SK-N-SH (cell line): ENCODE results near the gene GALNT16. TPM values are rescaled to one million over a fixed set of nuclear protein-coding genes. Genes with fewer than 3 reads are reported as not detected.

Experiments used
- CTCF ChIA-PET: fragments of 300-600, 350-600 bp; formaldehyde crosslinking; extraction: SDS; loops from one replicate; lab custom pipeline; 2021; lab: Yijun Ruan, JAX
- POLR2A ChIA-PET: fragments of 350-600 bp; sonication (Branson Sonifier 250); formaldehyde crosslinking; extraction: SDS; loops from one replicate; lab custom pipeline; 2020; ENCODE audit warnings: antibody characterized with exemption, inconsistent platforms; lab: Yijun Ruan, JAX
- DNase-seq: peaks from one replicate; pipeline ENCODE4 v3.0.0; 2012
- H2AFZ ChIP-seq: fragments of 200-600 bp; sonication (generic); 2 replicates; pipeline ENCODE4 v1.8.1; 2016; ENCODE audit warnings: antibody characterized with exemption, mild to moderate bottlenecking, low read depth
- H3F3A ChIP-seq: fragments of 200-600 bp; sonication (generic); replicated peaks from 2 replicates; pipeline ENCODE3; 2016; ENCODE audit warnings: antibody characterized with exemption, mild to moderate bottlenecking; ENCODE audit not compliant: insufficient read depth
- H3K27ac ChIP-seq, 2 experiments: fragments of 200-500 bp in 1 of 2; fragments of 200-600 bp in 1 of 2; sonication (Bioruptor generic) in 1 of 2; sonication (generic), shearing (Covaris generic) in 1 of 2; 2 replicates each; pipeline versions ENCODE4 v1.5.1 to v1.6.1; 2014 to 2016; ENCODE audit warnings: low read depth in 2 of 2, inconsistent platforms in 1 of 2, low read length in 1 of 2, mild to moderate bottlenecking in 1 of 2, mixed read lengths in 1 of 2
- H3K27me3 ChIP-seq: fragments of 200-600 bp; sonication (generic), shearing (Covaris generic); 2 replicates; pipeline ENCODE4 v1.6.1; 2016; ENCODE audit warnings: mixed run types; ENCODE audit not compliant: insufficient read depth
- H3K36me3 ChIP-seq, 2 experiments: fragments of 200-500 bp in 1 of 2; fragments of 200-600 bp in 1 of 2; sonication (Bioruptor generic) in 1 of 2; sonication (generic) in 1 of 2; replicated peaks in 1 of 2; 2 replicates each; pipeline versions ENCODE3 to v1.5.1; 2014 to 2016; ENCODE audit warnings: low read length in 1 of 2, mild to moderate bottlenecking in 1 of 2; ENCODE audit not compliant: insufficient read depth in 2 of 2, control insufficient read depth in 1 of 2
- H3K4me1 ChIP-seq, 2 experiments: fragments of 200-500 bp in 1 of 2; fragments of 200-600 bp in 1 of 2; sonication (Bioruptor generic) in 1 of 2; sonication (generic), shearing (Covaris generic) in 1 of 2; 2 replicates each; pipeline versions ENCODE4 v1.5.1 to v1.6.1; 2014 to 2016; ENCODE audit warnings: low read depth in 1 of 2, low read length in 1 of 2, mixed run types in 1 of 2; ENCODE audit not compliant: insufficient read depth in 2 of 2, control insufficient read depth in 1 of 2
- H3K4me2 ChIP-seq: fragments of 200-600 bp; sonication (generic), shearing (Covaris generic); 2 replicates; pipeline ENCODE4 v1.6.1; 2017; ENCODE audit warnings: mixed run types
- H3K4me3 ChIP-seq, 2 experiments: fragments of 200-500 bp in 1 of 2; fragments of 200-600 bp in 1 of 2; sonication (Bioruptor generic) in 1 of 2; sonication (generic), shearing (Covaris generic) in 1 of 2; 2 replicates each; pipeline versions ENCODE4 v1.5.1 to v1.8.1; 2014 to 2016; ENCODE audit warnings: low read depth in 2 of 2, inconsistent platforms in 1 of 2, low read length in 1 of 2, mild to moderate bottlenecking in 1 of 2, mixed read lengths in 1 of 2, moderate library complexity in 1 of 2
- H3K79me2 ChIP-seq: fragments of 200-600 bp; sonication (generic); 2 replicates; pipeline ENCODE4 v1.8.1; 2017; ENCODE audit warnings: mild to moderate bottlenecking; ENCODE audit not compliant: insufficient read depth
- H3K9ac ChIP-seq: fragments of 200-600 bp; sonication (generic); 2 replicates; pipeline ENCODE4 v1.6.1; 2017; ENCODE audit warnings: mixed run types
- H3K9me2 ChIP-seq: fragments of 200-600 bp; sonication (generic); 2 replicates; pipeline ENCODE4 v1.6.1; 2017; ENCODE audit warnings: mixed run types
- H3K9me3 ChIP-seq: fragments of 200-600 bp; sonication (generic); 2 replicates; pipeline ENCODE4 v1.6.1; 2017; ENCODE audit warnings: mixed run types, mild to moderate bottlenecking, moderate library complexity
- H4K20me1 ChIP-seq: fragments of 200-600 bp; sonication (generic); 2 replicates; pipeline ENCODE4 v1.6.1; 2017; ENCODE audit warnings: mild to moderate bottlenecking, mixed run types; ENCODE audit not compliant: insufficient read depth
- ELF1 ChIP-seq: IDR thresholded peaks from 2 replicates; pipeline ENCODE4 v1.4.0; 2012
- EP300 ChIP-seq, 2 experiments: IDR thresholded peaks; 2 replicates each; pipeline versions ENCODE4 v1.4.0 to v1.6.1; 2012; ENCODE audit warnings: borderline replicate concordance in 1 of 2, low read depth in 1 of 2, low read length in 1 of 2
- FOSL2 ChIP-seq: IDR thresholded peaks from 2 replicates; pipeline ENCODE4 v1.4.0; 2012; ENCODE audit warnings: low read depth, mild to moderate bottlenecking, moderate library complexity, borderline replicate concordance
- JUND ChIP-seq: IDR thresholded peaks from 2 replicates; pipeline ENCODE4 v1.4.0; 2012
- MEF2A ChIP-seq: IDR thresholded peaks from 2 replicates; pipeline ENCODE4 v1.4.0; 2012; ENCODE audit warnings: low read depth, borderline replicate concordance
- MXI1 ChIP-seq: IDR thresholded peaks from 2 replicates; pipeline ENCODE4 v1.6.1; 2012; ENCODE audit warnings: mild to moderate bottlenecking, low read depth, low read length, improper control_type of control experiment
- NFIC ChIP-seq: IDR thresholded peaks from 2 replicates; pipeline ENCODE4 v1.4.0; 2012; ENCODE audit warnings: borderline replicate concordance
- RFX5 ChIP-seq: IDR thresholded peaks from 2 replicates; pipeline ENCODE4 v1.6.1; 2012; ENCODE audit warnings: mild to moderate bottlenecking, improper control_type of control experiment, low read length
- RXRA ChIP-seq: IDR thresholded peaks from 2 replicates; pipeline ENCODE4 v1.4.0; 2012; ENCODE audit warnings: low read depth, mild to moderate bottlenecking, borderline replicate concordance
- YY1 ChIP-seq: IDR thresholded peaks from 2 replicates; pipeline ENCODE4 v1.4.0; 2012; ENCODE audit warnings: low read depth, mild to moderate bottlenecking
- whole genome bisulfite sequencing: methylation state at CpG from one replicate; pipeline ENCODE4 v1.1.6; 2017; ENCODE audit warnings: low lambda C conversion rate; 5-methylcytosine and 5-hydroxymethylcytosine counted together
- polyA plus RNA-seq, 3 experiments: library from polyadenylated mRNA; depleted of rRNA; stranded (reverse); fragments of >200 nt; gene quantifications; 2 replicates each; pipeline ENCODE4 v1.2.3, GENCODE V29; 2012
- TF ChIP-seq, protein P1 (sequence below): IDR thresholded peaks from 2 replicates; pipeline ENCODE4 v1.6.1; 2012; ENCODE audit warnings: mild to moderate bottlenecking, low read depth, low read length, moderate library complexity
- TF ChIP-seq, protein P2 (sequence below): fragments of 200-600 bp; sonication (generic); IDR thresholded peaks from 2 replicates; pipeline ENCODE4 v1.6.1; 2017; ENCODE audit warnings: antibody characterized with exemption, mild to moderate bottlenecking, moderate library complexity
- TF ChIP-seq, protein P3 (sequence below): IDR thresholded peaks from 2 replicates; pipeline ENCODE4 v1.4.0; 2012; ENCODE audit warnings: low read depth, borderline replicate concordance

The GALNT16 gene
- polyA plus RNA-seq, 1 of the 3 experiments (the other 2 are of a cell fraction) = 17.0 TPM

DNA sequence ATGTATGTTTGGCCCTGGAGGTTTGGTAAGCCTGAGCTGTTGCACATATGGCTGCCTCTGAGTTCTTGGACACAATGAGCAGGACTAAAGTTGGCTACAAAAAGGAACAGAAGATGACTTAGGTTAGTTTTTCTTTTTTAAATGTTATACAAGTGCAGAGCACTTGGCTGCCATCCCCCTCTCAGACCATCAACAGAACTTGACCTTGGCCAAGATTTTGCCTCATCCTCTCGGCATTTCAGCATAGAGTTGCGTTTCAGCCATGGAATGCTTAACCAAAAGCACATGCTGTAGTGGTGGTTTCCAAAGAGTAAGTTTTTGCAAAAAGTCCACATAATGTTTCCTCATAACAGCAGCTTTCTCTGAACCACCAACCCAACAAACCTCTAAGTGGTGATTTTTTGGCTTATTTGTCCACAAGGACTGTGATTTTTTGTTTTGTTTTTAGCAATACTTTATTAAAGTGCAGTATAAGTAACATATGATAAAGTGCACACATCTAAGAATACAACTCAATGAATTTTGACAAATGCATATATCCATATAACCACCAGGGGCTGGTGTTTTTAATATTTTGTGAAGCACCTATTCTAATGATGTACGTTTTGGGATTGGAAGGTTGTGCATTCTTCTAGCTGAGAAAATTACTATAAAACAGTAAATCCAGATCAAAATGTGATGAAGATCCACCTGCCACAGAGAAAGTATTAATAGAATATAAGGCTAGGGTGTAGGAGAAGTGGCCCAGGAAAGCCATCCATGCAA lies 12.1 kb upstream of the GALNT16 start (continued):
- TF ChIP-seq, protein P1, sequence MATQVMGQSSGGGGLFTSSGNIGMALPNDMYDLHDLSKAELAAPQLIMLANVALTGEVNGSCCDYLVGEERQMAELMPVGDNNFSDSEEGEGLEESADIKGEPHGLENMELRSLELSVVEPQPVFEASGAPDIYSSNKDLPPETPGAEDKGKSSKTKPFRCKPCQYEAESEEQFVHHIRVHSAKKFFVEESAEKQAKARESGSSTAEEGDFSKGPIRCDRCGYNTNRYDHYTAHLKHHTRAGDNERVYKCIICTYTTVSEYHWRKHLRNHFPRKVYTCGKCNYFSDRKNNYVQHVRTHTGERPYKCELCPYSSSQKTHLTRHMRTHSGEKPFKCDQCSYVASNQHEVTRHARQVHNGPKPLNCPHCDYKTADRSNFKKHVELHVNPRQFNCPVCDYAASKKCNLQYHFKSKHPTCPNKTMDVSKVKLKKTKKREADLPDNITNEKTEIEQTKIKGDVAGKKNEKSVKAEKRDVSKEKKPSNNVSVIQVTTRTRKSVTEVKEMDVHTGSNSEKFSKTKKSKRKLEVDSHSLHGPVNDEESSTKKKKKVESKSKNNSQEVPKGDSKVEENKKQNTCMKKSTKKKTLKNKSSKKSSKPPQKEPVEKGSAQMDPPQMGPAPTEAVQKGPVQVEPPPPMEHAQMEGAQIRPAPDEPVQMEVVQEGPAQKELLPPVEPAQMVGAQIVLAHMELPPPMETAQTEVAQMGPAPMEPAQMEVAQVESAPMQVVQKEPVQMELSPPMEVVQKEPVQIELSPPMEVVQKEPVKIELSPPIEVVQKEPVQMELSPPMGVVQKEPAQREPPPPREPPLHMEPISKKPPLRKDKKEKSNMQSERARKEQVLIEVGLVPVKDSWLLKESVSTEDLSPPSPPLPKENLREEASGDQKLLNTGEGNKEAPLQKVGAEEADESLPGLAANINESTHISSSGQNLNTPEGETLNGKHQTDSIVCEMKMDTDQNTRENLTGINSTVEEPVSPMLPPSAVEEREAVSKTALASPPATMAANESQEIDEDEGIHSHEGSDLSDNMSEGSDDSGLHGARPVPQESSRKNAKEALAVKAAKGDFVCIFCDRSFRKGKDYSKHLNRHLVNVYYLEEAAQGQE = 0 out of 2 replicates have a peak, but pooled peaks have one; percentile 12
- TF ChIP-seq RFX5 (no peak), RXRA (peak; percentile 55; the same call in 1 of the 2 replicates)

DNA sequence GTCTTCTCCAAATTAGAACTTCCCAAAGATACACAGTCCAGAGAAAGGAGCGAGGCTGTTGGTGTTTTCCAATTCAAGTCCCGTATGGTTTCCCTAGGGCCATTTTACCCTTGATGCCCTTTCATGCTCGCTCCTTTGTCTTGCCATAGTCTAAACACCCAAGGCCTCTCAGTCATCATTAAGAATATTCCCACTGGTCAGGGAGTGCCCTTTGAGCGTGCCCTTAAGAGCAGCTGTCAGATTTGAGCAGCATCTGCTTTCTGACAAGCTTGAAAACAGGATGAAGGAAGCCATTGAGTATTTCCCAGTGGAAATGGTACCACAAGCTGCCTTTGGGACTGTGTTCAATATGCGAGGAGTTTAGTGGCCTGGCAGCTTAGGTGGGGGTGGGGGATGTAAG lies 10.4 kb upstream of the GALNT16 start:
- H4K20me1 ChIP-seq = no peaks in the 10 kb centered on the region
- POLR2A ChIA-PET = no interaction called here
- H3K36me3 ChIP-seq = no peaks in the 10 kb centered on the region
- no peak overlapping the region for H3K4me3 ChIP-seq
- H3K27ac ChIP-seq = no peak overlapping the region
- no peak overlapping the region for H2AFZ ChIP-seq
- no peaks in the 10 kb centered on the region for H3K9me2 ChIP-seq
- no peaks in the 10 kb centered on the region for H3K9me3 ChIP-seq
- no peak overlapping the region for H3K4me2 ChIP-seq
- H3K4me1 ChIP-seq = peaks cover 2 to 5% of the 10 kb centered on the region in 2 experiments; a peak in 3 of 4 replicates
- WGBS = 90% methylated on average over 5 of the region's 5 CpGs
- no peaks in the 10 kb centered on the region for H3K27me3 ChIP-seq
- no peak for DNase-seq
- TF ChIP-seq RXRA (no peak), JUND (no peak), MXI1 (no peak)
- TF ChIP-seq, protein P2, sequence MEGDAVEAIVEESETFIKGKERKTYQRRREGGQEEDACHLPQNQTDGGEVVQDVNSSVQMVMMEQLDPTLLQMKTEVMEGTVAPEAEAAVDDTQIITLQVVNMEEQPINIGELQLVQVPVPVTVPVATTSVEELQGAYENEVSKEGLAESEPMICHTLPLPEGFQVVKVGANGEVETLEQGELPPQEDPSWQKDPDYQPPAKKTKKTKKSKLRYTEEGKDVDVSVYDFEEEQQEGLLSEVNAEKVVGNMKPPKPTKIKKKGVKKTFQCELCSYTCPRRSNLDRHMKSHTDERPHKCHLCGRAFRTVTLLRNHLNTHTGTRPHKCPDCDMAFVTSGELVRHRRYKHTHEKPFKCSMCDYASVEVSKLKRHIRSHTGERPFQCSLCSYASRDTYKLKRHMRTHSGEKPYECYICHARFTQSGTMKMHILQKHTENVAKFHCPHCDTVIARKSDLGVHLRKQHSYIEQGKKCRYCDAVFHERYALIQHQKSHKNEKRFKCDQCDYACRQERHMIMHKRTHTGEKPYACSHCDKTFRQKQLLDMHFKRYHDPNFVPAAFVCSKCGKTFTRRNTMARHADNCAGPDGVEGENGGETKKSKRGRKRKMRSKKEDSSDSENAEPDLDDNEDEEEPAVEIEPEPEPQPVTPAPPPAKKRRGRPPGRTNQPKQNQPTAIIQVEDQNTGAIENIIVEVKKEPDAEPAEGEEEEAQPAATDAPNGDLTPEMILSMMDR = no peak
- H3K9ac ChIP-seq = no peak overlapping the region
- CTCF ChIA-PET = interaction anchor here (1.3 to 5.1 kb wide), 2 partner anchors 11 to 119 kb away, joined by 4 to 44 read pairs; partner anchors contain the start of gene GALNT16
- no peaks in the 10 kb centered on the region for H3K79me2 ChIP-seq
- H3F3A ChIP-seq = peaks cover 11% of the 10 kb centered on the region

DNA sequence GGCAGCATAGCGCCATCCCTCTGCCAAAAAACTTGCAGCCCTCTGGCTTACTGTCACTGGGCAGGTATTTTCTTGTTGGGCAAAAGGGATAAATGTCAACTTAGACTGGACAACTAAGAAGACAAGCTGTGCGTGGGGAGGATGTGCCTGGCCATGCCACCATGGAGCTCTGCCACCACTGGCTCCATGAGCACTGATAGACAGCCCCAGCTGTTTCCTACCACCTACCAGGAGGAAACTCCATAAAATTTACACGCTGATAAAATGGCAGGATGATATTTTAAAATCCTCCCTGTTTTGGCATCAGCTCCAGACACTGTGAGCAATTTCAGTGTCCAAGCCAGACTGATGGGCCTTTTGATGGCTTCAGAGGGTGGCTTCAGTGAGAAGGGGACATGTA lies 7.1 kb upstream of the GALNT16 start:
- no peak for DNase-seq
- Histone ChIP-seq H2AFZ (no peak overlapping the region), H3F3A (peaks cover 5% of the 10 kb centered on the region), H3K4me3 (no peak overlapping the region), H3K27me3 (no peaks in the 10 kb centered on the region), H3K27ac (no peak overlapping the region), H3K4me2 (no peak overlapping the region), H3K9ac (no peak overlapping the region), H4K20me1 (no peaks in the 10 kb centered on the region), H3K9me3 (no peaks in the 10 kb centered on the region), H3K4me1 (peaks cover 0 to 4% of the 10 kb centered on the region in 2 experiments; a peak in 2 of 4 replicates), H3K79me2 (no peaks in the 10 kb centered on the region), H3K9me2 (no peaks in the 10 kb centered on the region), H3K36me3 (no peaks in the 10 kb centered on the region)
- POLR2A ChIA-PET = no interaction called here
- CTCF ChIA-PET = interaction anchor here (0.9 to 3.3 kb wide), 6 partner anchors 10 to 322 kb away, joined by 3 to 14 read pairs (median 4); partner anchors contain the start of gene CCDC177
- 85% methylated on average over 2 of the region's 3 CpGs for WGBS
- no peak for TF ChIP-seq YY1
- no peak for TF ChIP-seq MEF2A
- no peak for TF ChIP-seq ELF1
- no peak for TF ChIP-seq EP300 (IDR thresholded peaks at IDR 0.05; ENCODE audit: borderline replicate concordance in 1 of 2, low read depth in 1 of 2, low read length in 1 of 2)
- TF ChIP-seq RXRA = no peak
- TF ChIP-seq, protein P3, sequence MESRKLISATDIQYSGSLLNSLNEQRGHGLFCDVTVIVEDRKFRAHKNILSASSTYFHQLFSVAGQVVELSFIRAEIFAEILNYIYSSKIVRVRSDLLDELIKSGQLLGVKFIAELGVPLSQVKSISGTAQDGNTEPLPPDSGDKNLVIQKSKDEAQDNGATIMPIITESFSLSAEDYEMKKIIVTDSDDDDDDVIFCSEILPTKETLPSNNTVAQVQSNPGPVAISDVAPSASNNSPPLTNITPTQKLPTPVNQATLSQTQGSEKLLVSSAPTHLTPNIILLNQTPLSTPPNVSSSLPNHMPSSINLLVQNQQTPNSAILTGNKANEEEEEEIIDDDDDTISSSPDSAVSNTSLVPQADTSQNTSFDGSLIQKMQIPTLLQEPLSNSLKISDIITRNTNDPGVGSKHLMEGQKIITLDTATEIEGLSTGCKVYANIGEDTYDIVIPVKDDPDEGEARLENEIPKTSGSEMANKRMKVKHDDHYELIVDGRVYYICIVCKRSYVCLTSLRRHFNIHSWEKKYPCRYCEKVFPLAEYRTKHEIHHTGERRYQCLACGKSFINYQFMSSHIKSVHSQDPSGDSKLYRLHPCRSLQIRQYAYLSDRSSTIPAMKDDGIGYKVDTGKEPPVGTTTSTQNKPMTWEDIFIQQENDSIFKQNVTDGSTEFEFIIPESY = no peak
- TF ChIP-seq FOSL2 = no peak
- TF ChIP-seq NFIC = no peak
